OCI-LY7 (cell line): Measurements from ENCODE around the gene MADD. TPM values are rescaled to one million over a fixed set of nuclear protein-coding genes. Genes with fewer than 3 reads are reported as not detected.

Experiments
- BruUV-seq: library from RNA; stranded (reverse); fragments of 400-500 nt; replicated peaks from 2 replicates; lab custom pipeline; 2021; lab: Mats Ljungman, UMichigan
- CTCF ChIA-PET: fragments of 300-600 bp; sonication (Branson Sonifier 250); formaldehyde crosslinking; loops from one replicate; lab custom pipeline; 2022; ENCODE audit warnings: antibody characterized with exemption; ENCODE audit not compliant: unreplicated experiment; lab: Charles Lee
- POLR2A ChIA-PET: fragments of 300-600 bp; sonication (Branson Sonifier 250); formaldehyde crosslinking; loops from one replicate; lab custom pipeline; 2022; ENCODE audit warnings: antibody characterized with exemption; lab: Charles Lee
- DNase-seq: peaks from one replicate; pipeline ENCODE4 v3.0.0-alpha.2; 2015; ENCODE audit warnings: low spot score
- H2AFZ ChIP-seq: fragments of 200-600 bp; sonication (generic), shearing (Covaris generic); 2 replicates; pipeline ENCODE4 v1.6.1; 2014; ENCODE audit warnings: mild to moderate bottlenecking, antibody characterized with exemption, low read length, moderate library complexity
- H3K27ac ChIP-seq: fragments of 200-600 bp; sonication (generic); 2 replicates; pipeline ENCODE4 v1.5.1; 2014; ENCODE audit warnings: mixed run types, low read depth, mild to moderate bottlenecking, moderate library complexity, low read length, inconsistent platforms; ENCODE audit not compliant: poor library complexity, severe bottlenecking
- H3K36me3 ChIP-seq: fragments of 200-600 bp; sonication (generic); 2 replicates; pipeline ENCODE4 v1.6.1; 2014; ENCODE audit warnings: mild to moderate bottlenecking, antibody characterized with exemption, low read length, moderate library complexity, mixed read lengths; ENCODE audit not compliant: insufficient read depth
- H3K4me1 ChIP-seq: fragments of 200-600 bp; sonication (generic); 2 replicates; pipeline ENCODE4 v1.5.1; 2014; ENCODE audit warnings: mild to moderate bottlenecking, low read length; ENCODE audit not compliant: insufficient read depth, poor library complexity, severe bottlenecking
- H3K4me2 ChIP-seq: fragments of 200-600 bp; sonication (generic); 2 replicates; pipeline ENCODE4 v1.6.1; 2014; ENCODE audit warnings: mild to moderate bottlenecking, low read length
- H3K4me3 ChIP-seq: fragments of 200-600 bp; sonication (generic); 2 replicates; pipeline ENCODE4 v1.5.1; 2014; ENCODE audit warnings: mild to moderate bottlenecking, low read depth, low read length; ENCODE audit not compliant: poor library complexity, severe bottlenecking
- H3K79me2 ChIP-seq: fragments of 200-600 bp; sonication (generic); 2 replicates; pipeline ENCODE4 v1.6.1; 2016; ENCODE audit warnings: low read depth, mild to moderate bottlenecking, low read length, moderate library complexity, mixed read lengths; ENCODE audit not compliant: insufficient read depth
- H3K9me2 ChIP-seq: fragments of 200-600 bp; sonication (generic); 2 replicates; pipeline ENCODE4 v1.6.1; 2016; ENCODE audit warnings: mild to moderate bottlenecking, low read length, mixed read lengths; ENCODE audit not compliant: insufficient read depth
- H3K9me3 ChIP-seq: fragments of 200-600 bp; sonication (generic); 2 replicates; pipeline ENCODE4 v1.6.1; 2014; ENCODE audit warnings: mild to moderate bottlenecking, mixed run types, low read length, mixed read lengths
- H4K20me1 ChIP-seq: fragments of 200-600 bp; sonication (generic); 2 replicates; pipeline ENCODE4 v1.6.1; 2014; ENCODE audit warnings: mild to moderate bottlenecking, antibody characterized with exemption, low read length, moderate library complexity, mixed read lengths; ENCODE audit not compliant: insufficient read depth
- EZH2phosphoT487 ChIP-seq: fragments of 200-600 bp; sonication (generic); IDR thresholded peaks from 2 replicates; pipeline ENCODE4 v1.6.1; 2018; ENCODE audit warnings: low read depth, borderline replicate concordance, mild to moderate bottlenecking, mixed run types, antibody characterized with exemption, low read length, moderate library complexity, mixed read lengths
- intact Hi-C: fragments of 100-400 bp; cut with micrococcal nuclease; formaldehyde crosslinking; loops from one replicate; pipeline ENCODE4 v1.10.0; 2022; ENCODE audit not compliant: unreplicated experiment
- total RNA-seq, 2 experiments: library from RNA; depleted of rRNA in 1 of 2; stranded (reverse); fragments of >200 nt in 1 of 2; shearing (Covaris generic) in 1 of 2; gene quantifications; 2 replicates each; pipeline ENCODE4 v1.2.3, GENCODE V29; 2014 to 2022
- TF ChIP-seq, protein P1 (sequence below): fragments of 200-600 bp; sonication (generic); conservative IDR thresholded peaks from 2 replicates; pipeline ENCODE4 v1.5.1; 2014; ENCODE audit warnings: mild to moderate bottlenecking, antibody characterized with exemption, low read length, moderate library complexity, mixed read lengths

The MADD gene
- total RNA-seq, 2 experiments from 2014 or later: 32.1 to 47.8 TPM

- Histone ChIP-seq H3K9me3 (no peaks in the 10 kb centered on the region), H3K27ac (no peak overlapping the region), H3K4me3 (no peak overlapping the region), H3K36me3 (peaks cover 50% of the 10 kb centered on the region), H3K4me2 (no peak overlapping the region), H2AFZ (no peak overlapping the region), H3K9me2 (no peaks in the 10 kb centered on the region), H3K79me2 (peaks cover 20% of the 10 kb centered on the region; the same call in 1 of the 2 replicates), H3K4me1 (peaks cover 13% of the 10 kb centered on the region), H4K20me1 (no peaks in the 10 kb centered on the region)
- intact Hi-C loops: no loop called here
- no TSS peak for BruUV-seq
- TF ChIP-seq, protein P1, sequence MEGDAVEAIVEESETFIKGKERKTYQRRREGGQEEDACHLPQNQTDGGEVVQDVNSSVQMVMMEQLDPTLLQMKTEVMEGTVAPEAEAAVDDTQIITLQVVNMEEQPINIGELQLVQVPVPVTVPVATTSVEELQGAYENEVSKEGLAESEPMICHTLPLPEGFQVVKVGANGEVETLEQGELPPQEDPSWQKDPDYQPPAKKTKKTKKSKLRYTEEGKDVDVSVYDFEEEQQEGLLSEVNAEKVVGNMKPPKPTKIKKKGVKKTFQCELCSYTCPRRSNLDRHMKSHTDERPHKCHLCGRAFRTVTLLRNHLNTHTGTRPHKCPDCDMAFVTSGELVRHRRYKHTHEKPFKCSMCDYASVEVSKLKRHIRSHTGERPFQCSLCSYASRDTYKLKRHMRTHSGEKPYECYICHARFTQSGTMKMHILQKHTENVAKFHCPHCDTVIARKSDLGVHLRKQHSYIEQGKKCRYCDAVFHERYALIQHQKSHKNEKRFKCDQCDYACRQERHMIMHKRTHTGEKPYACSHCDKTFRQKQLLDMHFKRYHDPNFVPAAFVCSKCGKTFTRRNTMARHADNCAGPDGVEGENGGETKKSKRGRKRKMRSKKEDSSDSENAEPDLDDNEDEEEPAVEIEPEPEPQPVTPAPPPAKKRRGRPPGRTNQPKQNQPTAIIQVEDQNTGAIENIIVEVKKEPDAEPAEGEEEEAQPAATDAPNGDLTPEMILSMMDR: no peak
- no peak for TF ChIP-seq EZH2phosphoT487
- DNase-seq: no peak
- CTCF ChIA-PET: no interaction called here
- POLR2A ChIA-PET: interaction anchor here (1.6 kb wide), 1 partner anchor 22 kb away, joined by 6 read pairs; no protein-coding TSS in a partner anchor
Observed at GRCh38 chr11:47245611-47246357, 24.1 kb upstream of the MADD start.

DNA sequence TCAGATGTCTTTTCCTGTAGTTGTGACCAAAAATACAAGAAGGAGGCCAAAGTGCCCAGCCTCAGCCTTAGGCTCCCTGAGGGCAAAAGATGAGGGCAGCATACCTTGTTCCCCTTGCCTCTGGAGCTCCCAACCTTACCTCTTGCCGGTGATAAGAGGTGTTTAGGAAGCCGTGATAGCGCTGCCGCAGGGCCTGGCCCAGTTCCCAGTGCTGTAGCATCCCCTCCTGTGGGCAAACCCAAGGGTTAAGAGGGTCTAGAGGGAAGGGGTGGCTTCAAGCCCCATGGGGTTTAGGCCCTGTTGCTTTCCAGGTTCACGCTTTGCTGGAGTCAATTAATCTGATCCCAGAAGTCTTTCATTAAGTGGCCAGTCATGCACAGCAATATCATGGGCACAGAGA lies 22.4 kb upstream of the MADD start:
- peak overlapping the region; percentile 89 for H3K4me3 ChIP-seq
- intact Hi-C loops: loop anchor here (1.0 kb wide), 1 partner anchor 28 kb away; no protein-coding TSS in a partner anchor
- H3K79me2 ChIP-seq: peaks cover 20% of the 10 kb centered on the region; the same call in 1 of the 2 replicates
- TF ChIP-seq, protein P1: no peak
- TF ChIP-seq EZH2phosphoT487: no peak
- peak overlapping the region; percentile 83 for H3K4me2 ChIP-seq
- DNase-seq: no peak
- no peak overlapping the region for H2AFZ ChIP-seq
- H3K4me1 ChIP-seq: peaks cover 13% of the 10 kb centered on the region
- H3K36me3 ChIP-seq: peaks cover 33% of the 10 kb centered on the region; the same call in 1 of the 2 replicates
- no peak overlapping the region for H3K27ac ChIP-seq
- H3K9me2 ChIP-seq: no peaks in the 10 kb centered on the region
- CTCF ChIA-PET: interaction anchor here (0.6 to 2.5 kb wide), 3 partner anchors 13 to 70 kb away, joined by 3 to 19 read pairs (median 10); partner anchors contain the start of genes ARFGAP2 and DDB2
- H4K20me1 ChIP-seq: no peaks in the 10 kb centered on the region
- no TSS peak for BruUV-seq
- POLR2A ChIA-PET: interaction anchor here (0.6 to 2.7 kb wide), 10 partner anchors 8 to 69 kb away, joined by 3 to 25 read pairs (median 6); partner anchors contain the start of gene DDB2
- no peaks in the 10 kb centered on the region for H3K9me3 ChIP-seq
